ENCODE measurements around the gene HK1.

Gene HK1

GRCh38 chr10:69352569-69353264, 74.4 kb downstream of the HK1 start:
- no peak for DNase-seq

- no peak for DNase-seq
These were observed 75.8 kb downstream of the HK1 start for GRCh38 chr10:69353977-69354635.

- no peak for DNase-seq
These were observed 77.9 kb downstream of the HK1 start for GRCh38 chr10:69356187-69356586.

- no peak for DNase-seq
These were observed 80.0 kb downstream of the HK1 start for GRCh38 chr10:69358148-69358795.

GRCh38 chr10:69359148-69359547, 80.9 kb downstream of the HK1 start:
- DNase-seq: no peak

- no peak for DNase-seq
These were observed 81.3 kb downstream of the HK1 start for GRCh38 chr10:69359594-69359993.

GRCh38 chr10:69360485-69361302, 82.4 kb downstream of the HK1 start:
- DNase-seq: no peak

GRCh38 chr10:69361303-69361614, 83.0 kb downstream of the HK1 start:
- DNase-seq: no peak

- DNase-seq: peak; percentile 58
These were observed 84.2 kb downstream of the HK1 start for GRCh38 chr10:69362471-69362954.

GRCh38 chr10:69363666-69364065, 85.4 kb downstream of the HK1 start:
- no peak for DNase-seq

- no peak for DNase-seq
These were observed 86.1 kb downstream of the HK1 start for GRCh38 chr10:69364232-69364940.

GRCh38 chr10:69366738-69367137, 88.4 kb downstream of the HK1 start:
- DNase-seq: no peak

GRCh38 chr10:69367469-69367868, 89.2 kb downstream of the HK1 start:
- DNase-seq: no peak

- no peak for DNase-seq
These were observed 94.1 kb downstream of the HK1 start for GRCh38 chr10:69372126-69372980.

GRCh38 chr10:69374242-69374641, 95.9 kb downstream of the HK1 start:
- no peak for DNase-seq

- no peak for DNase-seq
These were observed 96.6 kb downstream of the HK1 start for GRCh38 chr10:69374931-69375306.

- no peak for DNase-seq
These were observed 97.2 kb downstream of the HK1 start for GRCh38 chr10:69375307-69376151.

GRCh38 chr10:69376662-69377061, 98.4 kb downstream of the HK1 start:
- DNase-seq: no peak

- no peak for DNase-seq
These were observed 98.9 kb downstream of the HK1 start for GRCh38 chr10:69377191-69377590.

- DNase-seq: no peak
These were observed 99.6 kb downstream of the HK1 start for GRCh38 chr10:69377933-69378332.

- DNase-seq: no peak
These were observed 101.5 kb downstream of the HK1 start for GRCh38 chr10:69379800-69380199.
